Measurements from ENCODE around the gene MBOAT1.
"Not testable (repeated sequence)": the region's sequence is repeated elsewhere in the genome, so short reads cannot be mapped to it uniquely, and the experiment has no call there.

The MBOAT1 gene

GRCh38 chr6:20169119-20169557 lies 43.1 kb downstream of the MBOAT1 start:
- DNase-seq = no peak

GRCh38 chr6:20168690-20169089 lies 43.6 kb downstream of the MBOAT1 start:
- no peak for DNase-seq

- no peak for DNase-seq
Measured at GRCh38 chr6:20167601-20168000, 44.7 kb downstream of the MBOAT1 start.

GRCh38 chr6:20166210-20166609 lies 46.1 kb downstream of the MBOAT1 start:
- no peak for DNase-seq

GRCh38 chr6:20162515-20162914 lies 49.8 kb downstream of the MBOAT1 start:
- DNase-seq = no peak

GRCh38 chr6:20160541-20161283 lies 51.6 kb downstream of the MBOAT1 start:
- no peak for DNase-seq

GRCh38 chr6:20159781-20160540 lies 52.3 kb downstream of the MBOAT1 start:
- DNase-seq = no peak

- DNase-seq = no peak
Measured at GRCh38 chr6:20159098-20159497, 53.2 kb downstream of the MBOAT1 start.

GRCh38 chr6:20158676-20159075 lies 53.6 kb downstream of the MBOAT1 start:
- no peak for DNase-seq

GRCh38 chr6:20156824-20157223 lies 55.4 kb downstream of the MBOAT1 start:
- DNase-seq = no peak

GRCh38 chr6:20154753-20155152 lies 57.5 kb downstream of the MBOAT1 start:
- no peak for DNase-seq

GRCh38 chr6:20153194-20153593 lies 59.1 kb downstream of the MBOAT1 start:
- no peak for DNase-seq

- DNase-seq = no peak
Measured at GRCh38 chr6:20148433-20148832, 63.8 kb downstream of the MBOAT1 start.

GRCh38 chr6:20147469-20147868 lies 64.8 kb downstream of the MBOAT1 start:
- no peak for DNase-seq

- DNase-seq = not testable (repeated sequence)
Measured at GRCh38 chr6:20146831-20147230, 65.4 kb downstream of the MBOAT1 start.

GRCh38 chr6:20146291-20146690 lies 66.0 kb downstream of the MBOAT1 start:
- no peak for DNase-seq

- no peak for DNase-seq
Measured at GRCh38 chr6:20142866-20143265, 69.4 kb downstream of the MBOAT1 start.

- no peak for DNase-seq
Measured at GRCh38 chr6:20141931-20142330, 70.3 kb downstream of the MBOAT1 start.

- DNase-seq = not testable (repeated sequence)
Measured at GRCh38 chr6:20139127-20139963, 72.9 kb downstream of the MBOAT1 start.

GRCh38 chr6:20137837-20138236 lies 74.4 kb downstream of the MBOAT1 start:
- DNase-seq = no peak

GRCh38 chr6:20137240-20137639 lies 75.0 kb downstream of the MBOAT1 start:
- no peak for DNase-seq

- DNase-seq = no peak
Measured at GRCh38 chr6:20135677-20136268, 76.5 kb downstream of the MBOAT1 start.

- DNase-seq = no peak
Measured at GRCh38 chr6:20134613-20135012, 77.7 kb downstream of the MBOAT1 start.
